DOHH2 (cell line): ENCODE data around the gene PPP2R2C.

Experiments used
- CTCF ChIP-seq: fragments of 200-600 bp; sonication (generic); IDR thresholded peaks from one replicate; pipeline ENCODE4 v1.5.1; 2014; ENCODE audit warnings: antibody characterized with exemption, mild to moderate bottlenecking, low read depth, low read length; ENCODE audit not compliant: poor library complexity, severe bottlenecking
- EZH2phosphoT487 ChIP-seq: fragments of 200-600 bp; sonication (generic); IDR thresholded peaks from 2 replicates; pipeline ENCODE4 v1.6.1; 2017; ENCODE audit warnings: borderline replicate concordance, mild to moderate bottlenecking, antibody characterized with exemption, low read length, moderate library complexity, mixed read lengths

- no peak for TF ChIP-seq EZH2phosphoT487
- TF ChIP-seq CTCF: no peak
These were observed 109.5 kb downstream of the PPP2R2C start for GRCh38 chr4:6362896-6363295.
